K562 (cell line): ENCODE results near the gene PLEKHG3. TPM values are rescaled to one million over a fixed set of nuclear protein-coding genes. Genes with fewer than 3 reads are reported as not detected.

ENCODE experiments used
- OTX1 ChIP-seq: fragments of 450-650 bp; formaldehyde crosslinking; IDR thresholded peaks from 2 replicates; pipeline ENCODE4 v1.4.0; 2022; ENCODE audit warnings: mild to moderate bottlenecking
- polyA plus RNA-seq, 8 experiments: library from polyadenylated mRNA; depleted of rRNA in 4 of 8; stranded (reverse) in 5 of 8; unstranded in 3 of 8; fragments of >200 nt; fragmentation: Nextera tagmentation in 2 of 8; fragmentation: Illumina TruSeq in 1 of 8; extraction: Ambion mirVana in 2 of 8; extraction: Trizol in 1 of 8; gene quantifications; 2 replicates each; pipeline versions ENCODE4 v1.2.1 to v1.2.3, GENCODE V29; 2011 to 2014; ENCODE audit warnings: inconsistent platforms in 1 of 8, missing spikeins in 1 of 8
- total RNA-seq, 7 experiments: library from RNA; depleted of rRNA in 6 of 7; stranded (reverse); fragments of >200 nt in 6 of 7; fragmentation: Illumina TruSeq in 2 of 7; extraction: Trizol in 2 of 7; gene quantifications; 2 replicates each; pipeline versions ENCODE4 v1.2.1 to v1.2.3, GENCODE V29; 2011 to 2021; ENCODE audit warnings: low replicate concordance in 1 of 7
- TF ChIP-seq, protein P1 (sequence below): fragments of 450-650 bp; IDR thresholded peaks from 2 replicates; pipeline ENCODE4 v1.6.1; 2016; ENCODE audit warnings: mild to moderate bottlenecking, moderate library complexity

The PLEKHG3 gene
- total and polyA plus RNA-seq, 9 of the 15 experiments (the other 6 are each of a cell fraction or from before 2014, with no cell fraction given): 0.04 to 0.16 TPM; not detected in 7

GRCh38 chr14:64782196-64782595 lies 78.0 kb downstream of the PLEKHG3 start (continued):
- TF ChIP-seq, protein P1, sequence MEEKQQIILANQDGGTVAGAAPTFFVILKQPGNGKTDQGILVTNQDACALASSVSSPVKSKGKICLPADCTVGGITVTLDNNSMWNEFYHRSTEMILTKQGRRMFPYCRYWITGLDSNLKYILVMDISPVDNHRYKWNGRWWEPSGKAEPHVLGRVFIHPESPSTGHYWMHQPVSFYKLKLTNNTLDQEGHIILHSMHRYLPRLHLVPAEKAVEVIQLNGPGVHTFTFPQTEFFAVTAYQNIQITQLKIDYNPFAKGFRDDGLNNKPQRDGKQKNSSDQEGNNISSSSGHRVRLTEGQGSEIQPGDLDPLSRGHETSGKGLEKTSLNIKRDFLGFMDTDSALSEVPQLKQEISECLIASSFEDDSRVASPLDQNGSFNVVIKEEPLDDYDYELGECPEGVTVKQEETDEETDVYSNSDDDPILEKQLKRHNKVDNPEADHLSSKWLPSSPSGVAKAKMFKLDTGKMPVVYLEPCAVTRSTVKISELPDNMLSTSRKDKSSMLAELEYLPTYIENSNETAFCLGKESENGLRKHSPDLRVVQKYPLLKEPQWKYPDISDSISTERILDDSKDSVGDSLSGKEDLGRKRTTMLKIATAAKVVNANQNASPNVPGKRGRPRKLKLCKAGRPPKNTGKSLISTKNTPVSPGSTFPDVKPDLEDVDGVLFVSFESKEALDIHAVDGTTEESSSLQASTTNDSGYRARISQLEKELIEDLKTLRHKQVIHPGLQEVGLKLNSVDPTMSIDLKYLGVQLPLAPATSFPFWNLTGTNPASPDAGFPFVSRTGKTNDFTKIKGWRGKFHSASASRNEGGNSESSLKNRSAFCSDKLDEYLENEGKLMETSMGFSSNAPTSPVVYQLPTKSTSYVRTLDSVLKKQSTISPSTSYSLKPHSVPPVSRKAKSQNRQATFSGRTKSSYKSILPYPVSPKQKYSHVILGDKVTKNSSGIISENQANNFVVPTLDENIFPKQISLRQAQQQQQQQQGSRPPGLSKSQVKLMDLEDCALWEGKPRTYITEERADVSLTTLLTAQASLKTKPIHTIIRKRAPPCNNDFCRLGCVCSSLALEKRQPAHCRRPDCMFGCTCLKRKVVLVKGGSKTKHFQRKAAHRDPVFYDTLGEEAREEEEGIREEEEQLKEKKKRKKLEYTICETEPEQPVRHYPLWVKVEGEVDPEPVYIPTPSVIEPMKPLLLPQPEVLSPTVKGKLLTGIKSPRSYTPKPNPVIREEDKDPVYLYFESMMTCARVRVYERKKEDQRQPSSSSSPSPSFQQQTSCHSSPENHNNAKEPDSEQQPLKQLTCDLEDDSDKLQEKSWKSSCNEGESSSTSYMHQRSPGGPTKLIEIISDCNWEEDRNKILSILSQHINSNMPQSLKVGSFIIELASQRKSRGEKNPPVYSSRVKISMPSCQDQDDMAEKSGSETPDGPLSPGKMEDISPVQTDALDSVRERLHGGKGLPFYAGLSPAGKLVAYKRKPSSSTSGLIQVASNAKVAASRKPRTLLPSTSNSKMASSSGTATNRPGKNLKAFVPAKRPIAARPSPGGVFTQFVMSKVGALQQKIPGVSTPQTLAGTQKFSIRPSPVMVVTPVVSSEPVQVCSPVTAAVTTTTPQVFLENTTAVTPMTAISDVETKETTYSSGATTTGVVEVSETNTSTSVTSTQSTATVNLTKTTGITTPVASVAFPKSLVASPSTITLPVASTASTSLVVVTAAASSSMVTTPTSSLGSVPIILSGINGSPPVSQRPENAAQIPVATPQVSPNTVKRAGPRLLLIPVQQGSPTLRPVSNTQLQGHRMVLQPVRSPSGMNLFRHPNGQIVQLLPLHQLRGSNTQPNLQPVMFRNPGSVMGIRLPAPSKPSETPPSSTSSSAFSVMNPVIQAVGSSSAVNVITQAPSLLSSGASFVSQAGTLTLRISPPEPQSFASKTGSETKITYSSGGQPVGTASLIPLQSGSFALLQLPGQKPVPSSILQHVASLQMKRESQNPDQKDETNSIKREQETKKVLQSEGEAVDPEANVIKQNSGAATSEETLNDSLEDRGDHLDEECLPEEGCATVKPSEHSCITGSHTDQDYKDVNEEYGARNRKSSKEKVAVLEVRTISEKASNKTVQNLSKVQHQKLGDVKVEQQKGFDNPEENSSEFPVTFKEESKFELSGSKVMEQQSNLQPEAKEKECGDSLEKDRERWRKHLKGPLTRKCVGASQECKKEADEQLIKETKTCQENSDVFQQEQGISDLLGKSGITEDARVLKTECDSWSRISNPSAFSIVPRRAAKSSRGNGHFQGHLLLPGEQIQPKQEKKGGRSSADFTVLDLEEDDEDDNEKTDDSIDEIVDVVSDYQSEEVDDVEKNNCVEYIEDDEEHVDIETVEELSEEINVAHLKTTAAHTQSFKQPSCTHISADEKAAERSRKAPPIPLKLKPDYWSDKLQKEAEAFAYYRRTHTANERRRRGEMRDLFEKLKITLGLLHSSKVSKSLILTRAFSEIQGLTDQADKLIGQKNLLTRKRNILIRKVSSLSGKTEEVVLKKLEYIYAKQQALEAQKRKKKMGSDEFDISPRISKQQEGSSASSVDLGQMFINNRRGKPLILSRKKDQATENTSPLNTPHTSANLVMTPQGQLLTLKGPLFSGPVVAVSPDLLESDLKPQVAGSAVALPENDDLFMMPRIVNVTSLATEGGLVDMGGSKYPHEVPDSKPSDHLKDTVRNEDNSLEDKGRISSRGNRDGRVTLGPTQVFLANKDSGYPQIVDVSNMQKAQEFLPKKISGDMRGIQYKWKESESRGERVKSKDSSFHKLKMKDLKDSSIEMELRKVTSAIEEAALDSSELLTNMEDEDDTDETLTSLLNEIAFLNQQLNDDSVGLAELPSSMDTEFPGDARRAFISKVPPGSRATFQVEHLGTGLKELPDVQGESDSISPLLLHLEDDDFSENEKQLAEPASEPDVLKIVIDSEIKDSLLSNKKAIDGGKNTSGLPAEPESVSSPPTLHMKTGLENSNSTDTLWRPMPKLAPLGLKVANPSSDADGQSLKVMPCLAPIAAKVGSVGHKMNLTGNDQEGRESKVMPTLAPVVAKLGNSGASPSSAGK: no peak
- TF ChIP-seq OTX1 (CRISPR knock-in tag): no peak
